ENCODE data around the gene CFAP73. TPM values are rescaled to one million over a fixed set of nuclear protein-coding genes. Genes with fewer than 3 reads are reported as not detected.

CFAP73 gene
- total RNA-seq, 1 experiment from 2014 or later = 0.23 TPM

GRCh38 chr12:113207613-113208040 lies 58.1 kb downstream of the CFAP73 start:
- H3K4me1 Mint-ChIP-seq (ENCODE audit: low read depth, unreplicated experiment) = no peaks in the 10 kb centered on the region
- intact Hi-C loops (cut with micrococcal nuclease; ENCODE audit: unreplicated experiment) = no loop called here
- H3K4me3 Mint-ChIP-seq (ENCODE audit: unreplicated experiment) = no peak overlapping the region
- ChIA-PET CTCF (no interaction called here), POLR2A (no interaction called here)
- BruUV-seq (replicated peaks) = no TSS peak
- Histone ChIP-seq H3K4me1 (no peaks in the 10 kb centered on the region), H3K9me3 (no peaks in the 10 kb centered on the region), H3K4me3 (ENCODE audit: low read depth, low read length) (no peak overlapping the region), H3K36me3 (ENCODE audit: control insufficient read depth, insufficient read depth, low read length) (no peaks in the 10 kb centered on the region), H3K27me3 (replicated peaks; ENCODE audit: control insufficient read depth, insufficient read depth, low read length) (no peaks in the 10 kb centered on the region)
- no peaks in the 10 kb centered on the region for H3K36me3 Mint-ChIP-seq (ENCODE audit: insufficient read depth, unreplicated experiment)
- no peak for DNase-seq
- H3K27ac Mint-ChIP-seq (ENCODE audit: unreplicated experiment) = no peak overlapping the region
- H3K27me3 Mint-ChIP-seq (ENCODE audit: insufficient read depth, unreplicated experiment) = no peaks in the 10 kb centered on the region
- TF ChIP-seq, protein P1, sequence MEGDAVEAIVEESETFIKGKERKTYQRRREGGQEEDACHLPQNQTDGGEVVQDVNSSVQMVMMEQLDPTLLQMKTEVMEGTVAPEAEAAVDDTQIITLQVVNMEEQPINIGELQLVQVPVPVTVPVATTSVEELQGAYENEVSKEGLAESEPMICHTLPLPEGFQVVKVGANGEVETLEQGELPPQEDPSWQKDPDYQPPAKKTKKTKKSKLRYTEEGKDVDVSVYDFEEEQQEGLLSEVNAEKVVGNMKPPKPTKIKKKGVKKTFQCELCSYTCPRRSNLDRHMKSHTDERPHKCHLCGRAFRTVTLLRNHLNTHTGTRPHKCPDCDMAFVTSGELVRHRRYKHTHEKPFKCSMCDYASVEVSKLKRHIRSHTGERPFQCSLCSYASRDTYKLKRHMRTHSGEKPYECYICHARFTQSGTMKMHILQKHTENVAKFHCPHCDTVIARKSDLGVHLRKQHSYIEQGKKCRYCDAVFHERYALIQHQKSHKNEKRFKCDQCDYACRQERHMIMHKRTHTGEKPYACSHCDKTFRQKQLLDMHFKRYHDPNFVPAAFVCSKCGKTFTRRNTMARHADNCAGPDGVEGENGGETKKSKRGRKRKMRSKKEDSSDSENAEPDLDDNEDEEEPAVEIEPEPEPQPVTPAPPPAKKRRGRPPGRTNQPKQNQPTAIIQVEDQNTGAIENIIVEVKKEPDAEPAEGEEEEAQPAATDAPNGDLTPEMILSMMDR (IDR thresholded peaks at IDR 0.05; ENCODE audit: insufficient read depth in 1 of 2, low read depth in 1 of 2, low read length in 1 of 2, severe bottlenecking in 1 of 2, unreplicated experiment in 1 of 2) = no peak
- H3K9me3 Mint-ChIP-seq (ENCODE audit: unreplicated experiment) = no peaks in the 10 kb centered on the region

DNA sequence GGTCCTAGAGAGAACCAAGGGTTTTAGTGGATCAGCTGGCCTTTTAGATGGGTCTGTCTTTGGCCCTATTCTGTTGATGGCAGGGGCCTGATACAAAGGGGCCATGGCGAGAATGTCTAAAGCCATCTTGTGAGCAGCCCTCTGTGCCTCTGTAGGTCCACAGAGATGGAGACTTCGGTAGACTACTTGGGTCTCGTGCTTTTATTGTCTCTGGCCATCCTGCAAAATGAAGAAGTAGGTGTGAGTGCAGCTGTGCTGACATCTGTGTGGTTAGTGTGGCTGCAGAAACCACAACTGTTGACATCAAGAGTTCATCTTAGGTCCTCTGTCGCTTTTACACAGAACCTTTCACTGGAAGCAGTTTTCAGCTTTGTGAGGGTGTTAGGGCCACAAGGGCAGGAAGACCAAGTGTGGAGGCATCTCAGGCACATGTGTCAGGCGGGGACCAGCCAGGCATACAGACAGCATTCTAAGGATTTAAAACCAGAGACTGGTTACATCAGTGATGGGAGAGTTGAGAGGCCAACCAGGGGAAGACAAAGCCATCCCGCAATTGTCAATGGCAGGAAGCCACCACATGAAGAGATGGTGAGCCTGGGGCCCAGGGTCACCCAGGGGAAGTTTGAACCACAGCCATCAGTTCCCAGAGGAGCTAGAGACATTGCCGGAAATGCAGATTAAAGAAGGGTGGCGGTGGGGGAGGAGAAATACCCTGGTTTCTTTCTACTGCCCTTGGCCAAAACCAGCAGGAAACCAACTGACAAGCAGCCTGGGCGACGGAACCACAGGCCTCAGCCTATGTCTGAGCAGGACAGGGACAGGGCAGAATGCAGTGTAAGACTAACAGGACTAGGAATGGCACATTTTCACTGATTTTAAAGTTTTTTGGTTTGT lies 58.8 kb downstream of the CFAP73 start:
- BruUV-seq (replicated peaks) = no TSS peak
- H3K27me3 Mint-ChIP-seq (ENCODE audit: insufficient read depth, unreplicated experiment) = no peaks in the 10 kb centered on the region

More for the DNA sequence above, 58.8 kb downstream of the CFAP73 start:
- H3K4me3 ChIP-seq (ENCODE audit: low read depth, low read length) = no peak overlapping the region
- no peak overlapping the region for H3K4me3 Mint-ChIP-seq (ENCODE audit: unreplicated experiment)
- H3K36me3 Mint-ChIP-seq (ENCODE audit: insufficient read depth, unreplicated experiment) = no peaks in the 10 kb centered on the region
- no peaks in the 10 kb centered on the region for H3K27me3 ChIP-seq (replicated peaks; ENCODE audit: control insufficient read depth, insufficient read depth, low read length)
- no peaks in the 10 kb centered on the region for H3K36me3 ChIP-seq (ENCODE audit: control insufficient read depth, insufficient read depth, low read length)
- no peaks in the 10 kb centered on the region; the same call in 1 of the 2 replicates for H3K9me3 ChIP-seq
- H3K4me1 Mint-ChIP-seq (ENCODE audit: low read depth, unreplicated experiment) = no peaks in the 10 kb centered on the region
- ChIA-PET POLR2A (no interaction called here), CTCF (no interaction called here)
- no peaks in the 10 kb centered on the region for H3K9me3 Mint-ChIP-seq (ENCODE audit: unreplicated experiment)
- DNase-seq = no peak
- TF ChIP-seq, protein P1 (IDR thresholded peaks at IDR 0.05; ENCODE audit: insufficient read depth in 1 of 2, low read depth in 1 of 2, low read length in 1 of 2, severe bottlenecking in 1 of 2, unreplicated experiment in 1 of 2) = no peak
- no peaks in the 10 kb centered on the region for H3K4me1 ChIP-seq
- no peak overlapping the region for H3K27ac Mint-ChIP-seq (ENCODE audit: unreplicated experiment)
- intact Hi-C loops (cut with micrococcal nuclease; ENCODE audit: unreplicated experiment) = no loop called here

Small RNA genes lying within 50 kb of the gene (microRNA-seq; reads per million reads assigned to microRNA genes)
- 1.1 reads per million for gene MIR7106

Other genes starting within 250 kb of the CFAP73 start
- 13.9 and 14.2 TPM in 2 replicates for gene OAS1, start 242.8 kb upstream of the CFAP73 start, total RNA-seq (2022)
- gene OAS3, start 211.2 kb upstream of the CFAP73 start, total RNA-seq (2022) = 18.9 and 22.1 TPM in 2 replicates
- 0.25 TPM in 1 of 2 replicates, not detected in the other for gene OAS2, start 171.2 kb upstream of the CFAP73 start, total RNA-seq (2022)
- gene DTX1, start 93.0 kb upstream of the CFAP73 start, total RNA-seq (2022) = not detected in 2 replicates
- gene RASAL1, start 14.0 kb upstream of the CFAP73 start, total RNA-seq (2022) = not detected in 2 replicates
- gene DDX54, start 35.8 kb downstream of the CFAP73 start, total RNA-seq (2022) = 101 and 110 TPM in 2 replicates
- gene RITA1, start 36.0 kb downstream of the CFAP73 start, total RNA-seq (2022) = 32.7 and 33.6 TPM in 2 replicates
- 54.4 and 55.9 TPM in 2 replicates for gene TPCN1, start 71.7 kb downstream of the CFAP73 start, total RNA-seq (2022)
- gene SLC8B1, start 185.4 kb downstream of the CFAP73 start, total RNA-seq (2022) = 13.0 and 13.9 TPM in 2 replicates
- 41.1 and 43.1 TPM in 2 replicates for gene PLBD2, start 208.9 kb downstream of the CFAP73 start, total RNA-seq (2022)